HG02870 (cell line): Measurements from ENCODE around the gene ESRP2.
A peak's percentile ranks its signal among the peaks of the same experiment; 100 is the strongest.

Experiments
- ATAC-seq: cut with Tn5 transposase; IDR thresholded peaks from one replicate; pipeline ENCODE4 v1.9.1; 2021; ENCODE audit warnings: mild to moderate bottlenecking, moderate library complexity; ENCODE audit not compliant: unreplicated experiment

ESRP2 gene

DNA sequence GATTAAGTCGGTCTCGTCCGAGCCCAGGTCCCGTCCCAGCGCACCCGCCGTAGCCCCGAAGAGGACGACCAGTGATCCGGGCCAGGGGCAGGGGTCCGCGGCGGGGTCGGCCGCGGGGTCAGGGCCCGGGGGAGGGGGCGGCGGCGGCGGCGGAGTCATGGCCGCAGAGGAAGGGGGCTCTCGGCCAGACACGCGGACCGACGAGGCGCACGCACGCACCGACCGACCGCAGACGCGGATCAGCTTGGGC, at the start of gene ESRP2:
TSS of gene ESRP2 (minus strand) at position 241 of the 250 bp plus-strand sequence. CDS start at position 159, 82 bp downstream.
- ATAC-seq: no peak

- no peak for ATAC-seq
These were observed 49.8 kb upstream of the ESRP2 start for GRCh38 chr16:68285683-68286082.

DNA sequence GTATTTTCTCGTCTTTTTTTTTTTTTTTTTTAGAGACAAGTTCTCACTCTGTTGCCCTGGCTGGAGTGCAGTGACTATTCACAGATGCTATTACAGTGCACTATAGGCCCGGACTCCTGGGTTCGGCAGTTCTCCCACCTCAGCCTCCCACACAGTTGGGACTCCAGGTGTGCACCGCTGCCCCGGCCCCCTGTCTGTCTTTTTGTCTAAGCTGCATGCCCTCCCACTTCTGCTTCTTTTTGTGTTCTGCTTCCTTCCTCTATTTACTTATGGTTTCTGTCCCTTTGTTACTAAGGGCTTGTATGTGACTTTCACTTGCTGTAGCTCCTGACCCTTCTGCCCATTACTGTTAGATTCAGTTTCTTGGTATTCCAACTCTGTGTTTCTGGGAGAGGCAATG, 48.9 kb upstream of the ESRP2 start:
- peak; percentile 47 for ATAC-seq

- no peak for ATAC-seq
These were observed 48.1 kb upstream of the ESRP2 start for GRCh38 chr16:68283801-68284598.

DNA sequence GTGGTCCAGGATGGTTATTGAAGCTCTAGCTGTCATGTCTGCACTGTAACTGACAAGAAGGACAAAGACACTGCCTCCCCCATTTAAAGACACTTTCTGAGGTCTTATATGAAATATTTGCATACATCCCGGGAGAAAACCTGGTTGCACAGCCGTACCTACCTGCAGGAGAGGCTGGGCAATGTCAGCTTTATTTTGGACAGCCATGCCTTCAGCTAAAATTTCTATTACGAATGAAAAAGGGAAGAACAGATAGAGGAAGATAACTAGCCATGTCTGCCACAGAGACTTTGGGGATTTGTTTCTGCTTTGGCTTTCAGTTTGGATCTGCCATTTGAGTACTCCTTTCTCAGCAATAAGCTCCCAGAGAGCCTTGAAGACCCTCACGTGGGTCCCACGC, 47.4 kb upstream of the ESRP2 start:
- no peak for ATAC-seq

DNA sequence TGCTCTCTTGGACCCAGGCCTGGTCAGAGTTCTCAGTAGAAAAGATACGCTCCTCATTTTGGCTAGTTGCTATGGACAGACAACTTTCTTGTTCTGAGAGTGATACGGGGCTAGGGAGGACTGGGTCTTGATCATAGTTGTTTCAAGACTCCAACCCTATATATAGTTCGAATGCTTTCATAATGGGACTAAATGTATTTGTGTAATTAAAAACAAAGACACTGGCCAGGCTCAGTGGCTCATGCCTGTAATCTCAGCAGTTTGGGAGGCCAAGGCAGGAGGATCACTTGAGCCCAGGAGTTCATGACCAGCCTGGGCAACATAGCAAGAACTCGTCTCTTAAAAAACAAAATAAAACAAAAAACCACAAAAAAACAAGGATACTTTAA, 46.1 kb upstream of the ESRP2 start:
- ATAC-seq: no peak

DNA sequence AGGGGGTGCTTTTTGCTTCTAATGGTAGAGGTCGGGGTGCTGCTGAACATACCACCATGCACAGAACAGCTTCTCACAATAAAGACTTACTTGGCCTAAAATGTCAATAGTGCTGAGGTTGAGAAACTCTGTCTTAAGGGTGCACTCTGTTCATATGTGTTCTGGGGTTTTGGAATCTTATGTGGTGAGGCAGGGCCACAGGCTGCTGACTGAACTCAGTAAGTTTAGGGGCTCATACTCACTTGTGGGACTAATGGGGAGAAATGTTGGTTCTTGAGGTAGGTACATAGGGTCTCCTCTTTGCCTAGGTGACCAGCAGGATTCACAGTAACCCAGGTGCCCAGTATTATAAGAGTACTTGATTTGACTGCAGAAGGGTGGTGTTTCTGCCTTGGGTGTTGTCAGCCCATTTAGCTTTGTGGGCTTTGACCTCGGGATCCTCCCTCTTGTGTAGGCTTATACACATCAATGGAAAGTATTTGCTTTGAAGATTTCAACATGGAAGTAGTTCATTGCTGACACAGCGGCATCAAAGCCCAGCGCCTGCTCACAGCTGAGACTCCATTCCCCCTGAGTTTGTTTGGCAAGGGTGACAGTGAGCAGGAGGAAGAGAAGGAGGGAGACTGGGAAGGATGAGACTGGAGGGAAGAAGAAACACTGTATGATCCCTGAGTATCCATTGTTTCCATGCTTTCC, 45.6 kb upstream of the ESRP2 start:
- ATAC-seq: no peak

GRCh38 chr16:68279726-68280558, 44.0 kb upstream of the ESRP2 start:
- no peak for ATAC-seq

- ATAC-seq: no peak
These were observed 40.3 kb upstream of the ESRP2 start for GRCh38 chr16:68276223-68276622.

DNA sequence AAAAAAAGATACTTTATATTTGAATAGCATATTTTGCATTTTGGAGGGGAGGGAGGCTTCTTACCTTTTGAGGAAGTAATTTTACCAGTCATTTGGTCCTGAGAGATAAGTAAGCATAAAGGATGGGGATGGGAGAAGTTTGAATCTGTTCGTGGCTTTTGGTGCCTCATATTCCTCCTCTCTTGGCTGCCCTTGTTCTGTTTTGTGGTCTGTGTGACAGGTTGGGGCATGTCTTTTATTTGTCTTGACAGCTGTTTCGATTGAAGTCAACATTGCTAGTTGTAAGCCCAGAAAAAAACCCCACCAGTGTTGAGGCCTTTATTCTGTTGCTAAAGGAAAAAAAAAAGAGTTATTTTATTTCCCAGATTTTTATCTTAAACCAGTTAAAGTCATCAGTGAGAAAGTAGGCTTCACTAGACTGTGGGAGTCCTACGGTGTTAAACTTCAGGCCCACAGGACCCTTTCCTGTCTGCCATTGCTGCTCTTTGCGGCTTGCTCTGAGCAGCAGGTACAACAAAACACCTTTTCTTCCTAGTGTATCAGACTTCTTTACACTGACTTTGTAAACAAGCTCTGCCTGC, 39.8 kb upstream of the ESRP2 start:
- ATAC-seq: peak; percentile 82

DNA sequence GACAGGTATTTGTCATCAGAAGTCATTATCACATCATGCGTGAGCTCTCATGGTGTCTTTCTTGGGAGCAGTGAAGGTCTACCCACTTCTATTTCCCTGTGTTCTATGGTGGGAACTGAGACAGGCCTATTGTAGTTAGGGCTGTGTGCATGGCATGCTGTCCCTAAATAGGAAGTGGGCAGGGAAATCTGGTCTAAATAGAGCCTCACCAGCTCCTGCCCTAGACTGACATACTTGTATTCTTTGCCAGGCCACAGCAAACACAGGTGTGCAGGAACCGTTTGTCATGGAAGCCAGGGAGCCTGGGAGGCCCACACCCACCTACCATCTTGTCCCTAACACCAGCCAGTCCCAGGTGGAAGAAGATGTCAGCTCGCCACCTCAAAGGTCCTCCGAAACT, 38.5 kb upstream of the ESRP2 start:
- ATAC-seq: no peak

GRCh38 chr16:68273896-68274295, 38.0 kb upstream of the ESRP2 start:
- ATAC-seq: no peak

DNA sequence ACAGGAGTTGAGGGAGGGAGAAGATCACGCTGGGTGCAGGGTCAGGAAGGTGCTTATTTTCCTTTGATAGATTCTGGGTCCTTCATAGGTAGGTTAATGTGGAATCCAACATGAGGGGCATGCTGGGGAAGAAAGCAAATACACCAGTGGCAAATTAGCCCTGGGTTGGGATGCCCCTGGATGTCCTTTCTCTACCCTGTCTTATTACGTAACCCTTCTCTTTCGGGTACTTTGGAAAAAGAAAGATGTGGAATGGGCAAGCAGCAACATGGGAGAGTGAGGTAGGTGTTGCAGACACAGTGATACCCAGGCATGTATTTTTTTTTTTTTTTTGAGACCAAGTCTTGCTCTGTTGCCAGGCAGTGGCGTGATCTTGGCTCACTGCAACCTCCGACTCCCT, 37.5 kb upstream of the ESRP2 start:
- ATAC-seq: no peak

GRCh38 chr16:68272507-68273209, 36.7 kb upstream of the ESRP2 start:
- no peak for ATAC-seq

GRCh38 chr16:68270353-68270752, 34.4 kb upstream of the ESRP2 start:
- no peak for ATAC-seq

DNA sequence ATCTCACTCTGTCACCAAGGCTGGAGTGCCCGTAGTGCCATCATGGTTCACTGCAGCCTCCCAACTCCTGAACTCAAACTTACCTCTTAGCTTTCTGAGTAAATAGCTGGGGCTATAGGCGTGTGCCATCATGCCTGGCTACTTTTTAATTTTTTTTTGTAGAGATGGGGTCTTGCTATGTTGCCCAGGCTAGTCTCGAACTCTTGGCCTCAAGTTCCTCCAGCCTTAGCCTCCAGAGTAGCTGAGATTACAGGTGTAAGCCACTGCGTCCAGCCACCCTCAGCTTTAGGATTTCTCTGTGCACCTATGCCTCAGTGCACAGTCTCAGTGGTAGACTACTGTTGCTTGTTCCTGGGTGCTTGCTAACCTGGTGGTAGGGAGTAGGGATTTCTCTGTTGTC, 33.9 kb upstream of the ESRP2 start:
- ATAC-seq: no peak

DNA sequence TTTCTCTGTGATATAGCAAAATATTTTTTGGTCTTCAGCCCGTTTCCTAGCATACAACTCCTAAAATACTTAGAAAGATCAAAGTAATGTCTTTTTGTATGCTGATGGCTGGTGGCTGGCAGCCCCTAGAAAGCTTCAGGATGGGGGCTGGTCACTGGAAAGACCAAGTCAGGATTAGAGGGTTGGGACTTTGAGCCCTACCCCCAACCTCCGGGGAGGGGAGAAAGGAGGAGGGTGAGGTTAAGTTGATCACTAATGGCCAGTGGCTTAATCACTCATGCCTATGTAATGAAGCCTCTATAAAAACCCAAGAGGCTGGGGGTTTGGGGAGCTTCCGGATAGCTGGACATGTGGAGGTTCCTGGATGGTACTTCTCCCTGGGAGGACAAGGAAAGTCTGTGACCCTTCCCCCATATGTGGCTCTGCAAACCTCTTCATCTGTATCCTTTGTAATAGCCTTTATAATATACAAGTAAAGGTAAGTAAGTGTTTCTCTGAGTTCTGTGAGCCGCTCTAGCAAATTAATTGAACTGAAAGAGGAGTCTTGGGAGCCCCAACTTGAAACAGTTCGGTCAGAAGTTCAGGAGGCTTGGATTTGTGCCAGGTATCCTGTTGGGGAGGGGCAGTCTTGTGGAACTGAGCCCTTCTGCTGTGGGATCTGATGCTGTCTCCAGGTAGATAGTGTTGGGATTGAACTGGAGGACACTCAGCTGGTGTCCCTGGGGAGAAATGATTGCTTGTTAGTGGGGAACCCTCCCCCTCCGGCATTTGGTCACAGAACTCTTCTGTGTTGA, 31.9 kb upstream of the ESRP2 start:
- ATAC-seq: no peak

DNA sequence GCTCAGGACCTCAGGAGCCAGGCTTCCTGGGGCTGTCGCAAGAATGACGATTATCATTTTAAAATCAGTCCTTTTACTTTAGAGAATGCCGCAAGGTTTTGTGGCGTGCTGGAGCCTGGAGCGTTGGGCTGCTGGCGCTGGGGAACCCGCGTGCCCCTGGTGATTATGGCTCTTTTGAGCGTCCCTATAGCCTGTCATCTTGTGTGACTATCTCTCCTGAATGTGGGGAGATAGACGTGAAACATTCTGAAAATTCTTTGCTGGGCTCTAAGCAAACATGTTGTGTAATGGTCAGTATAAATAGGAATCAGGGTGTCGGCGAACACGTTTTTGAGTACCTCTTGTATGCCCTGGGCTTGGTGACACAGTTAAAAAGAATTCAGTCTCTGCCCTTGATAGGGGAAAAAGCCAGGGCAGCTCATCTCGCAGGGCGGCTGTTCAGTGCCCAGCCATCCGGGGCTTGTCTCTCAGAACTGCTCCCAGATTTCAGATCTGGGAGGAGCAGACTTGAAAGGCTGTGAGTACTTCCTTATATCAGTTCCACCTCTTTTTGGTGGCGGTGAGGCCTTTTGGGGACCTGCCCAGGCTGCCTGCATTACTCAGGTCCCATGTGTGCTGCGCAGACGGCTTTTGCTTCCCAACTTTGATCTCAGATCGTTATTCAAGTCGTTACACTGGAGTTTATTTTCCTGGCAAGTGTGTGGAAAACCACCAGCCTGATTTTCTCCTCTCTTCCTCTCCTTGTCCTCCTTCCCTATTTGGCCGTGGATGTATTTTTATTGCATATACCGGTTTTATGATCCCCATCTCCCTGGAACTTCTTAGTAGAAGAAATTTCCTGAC, 29.4 kb upstream of the ESRP2 start:
- peak; percentile 8 for ATAC-seq
